HG02885 (cell line): ENCODE results near the gene RLF.
A peak's percentile ranks its signal among the peaks of the same experiment; 100 is the strongest.

ENCODE experiments used
- ATAC-seq: cut with Tn5 transposase; IDR thresholded peaks from one replicate; pipeline ENCODE4 v1.9.1; 2021; ENCODE audit warnings: mild to moderate bottlenecking; ENCODE audit not compliant: unreplicated experiment, poor library complexity

RLF gene

GRCh38 chr1:40221977-40222772 lies 61.0 kb downstream of the RLF start:
- no peak for ATAC-seq

GRCh38 chr1:40224040-40224439 lies 62.9 kb downstream of the RLF start:
- ATAC-seq = no peak

DNA sequence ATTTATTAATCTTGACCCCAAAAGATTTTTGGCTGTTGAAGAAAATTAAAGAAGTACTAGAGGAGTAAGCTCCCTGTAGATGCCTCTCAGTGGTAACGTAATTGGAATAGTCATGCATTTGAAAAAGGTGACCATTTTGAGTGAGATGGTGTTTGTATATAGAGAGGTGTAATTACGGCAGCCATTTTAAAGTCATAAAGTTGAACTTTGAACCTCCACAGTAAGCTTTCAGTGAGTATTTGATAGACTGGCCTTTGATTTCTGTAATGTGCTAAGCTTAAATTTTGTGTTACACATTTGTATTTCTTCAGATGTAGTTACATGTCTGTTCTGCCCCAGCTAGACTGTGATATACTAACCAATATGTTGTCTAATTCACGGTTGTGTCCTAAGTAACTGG lies 65.0 kb downstream of the RLF start:
- no peak for ATAC-seq

- ATAC-seq = peak; percentile 86
These were observed 71.3 kb downstream of the RLF start for GRCh38 chr1:40232444-40232843.

DNA sequence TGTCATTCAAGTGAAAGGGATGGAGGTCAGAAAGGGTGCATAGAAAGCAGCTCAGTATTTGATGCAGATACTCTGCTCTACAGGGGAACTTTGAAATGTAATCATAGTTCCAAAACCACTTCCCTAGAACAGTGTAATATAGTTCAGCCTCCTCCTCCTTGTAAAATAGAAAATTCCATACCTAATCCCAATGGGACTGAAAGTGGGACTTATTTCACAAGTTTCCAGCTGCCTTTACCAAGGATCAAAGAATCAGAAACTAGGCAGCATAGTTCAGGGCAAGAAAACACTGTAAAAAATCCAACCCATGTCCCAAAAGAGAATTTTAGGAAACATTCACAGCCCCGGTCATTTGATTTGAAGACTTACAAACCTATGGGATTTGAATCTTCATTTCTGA lies 78.4 kb downstream of the RLF start:
- ATAC-seq = no peak

- ATAC-seq = no peak
These were observed 79.2 kb downstream of the RLF start for GRCh38 chr1:40240390-40240789.

GRCh38 chr1:40241362-40241761 lies 80.2 kb downstream of the RLF start:
- peak; percentile 13 for ATAC-seq

GRCh38 chr1:40243351-40243750 lies 82.2 kb downstream of the RLF start:
- ATAC-seq = no peak

- no peak for ATAC-seq
These were observed 83.1 kb downstream of the RLF start for GRCh38 chr1:40244138-40244744.

DNA sequence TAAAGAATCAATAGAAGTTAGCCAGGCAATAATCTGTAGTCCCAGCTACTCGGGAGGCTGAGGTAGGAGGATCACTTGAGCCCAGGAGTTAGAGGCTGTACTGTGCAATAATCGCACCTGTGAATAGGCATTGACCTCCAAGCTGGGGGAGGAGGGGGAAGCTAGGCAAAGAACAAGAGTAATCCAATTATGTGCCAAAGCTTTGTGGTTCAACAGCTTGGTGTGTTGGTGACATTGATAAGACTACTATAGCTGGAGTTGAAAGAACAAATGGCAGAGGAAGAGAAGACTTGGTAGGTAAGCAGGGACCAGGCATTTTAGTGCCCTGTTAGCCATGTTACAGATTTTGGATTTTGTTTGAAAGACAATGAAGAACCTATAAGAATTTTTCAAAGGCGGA lies 84.5 kb downstream of the RLF start:
- ATAC-seq = no peak

GRCh38 chr1:40247655-40248054 lies 86.5 kb downstream of the RLF start, which contains the start of gene TMCO2:
Gene TMCO2, plus strand, starts transcription at chr1:40247937. Its CDS starts 57 bp downstream, at chr1:40247994.
- no peak for ATAC-seq

DNA sequence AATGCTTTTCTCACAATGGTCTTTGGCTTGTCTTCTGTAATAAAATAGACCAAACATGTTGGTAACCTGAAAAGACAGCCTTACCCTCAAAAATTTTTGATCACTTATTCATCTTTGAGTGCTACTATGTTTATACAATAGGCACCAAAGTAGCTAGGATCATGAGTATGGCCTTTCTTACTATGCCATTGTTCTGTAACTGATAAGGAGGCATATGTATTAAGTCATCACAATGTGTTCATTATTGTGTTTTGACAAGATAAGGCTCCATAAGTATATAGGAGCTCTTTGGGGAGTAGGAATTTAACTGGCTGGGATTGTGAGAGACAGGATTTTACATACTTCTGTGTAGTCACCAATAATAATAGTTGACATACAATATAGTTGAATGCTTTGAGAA lies 87.2 kb downstream of the RLF start:
- ATAC-seq = no peak

DNA sequence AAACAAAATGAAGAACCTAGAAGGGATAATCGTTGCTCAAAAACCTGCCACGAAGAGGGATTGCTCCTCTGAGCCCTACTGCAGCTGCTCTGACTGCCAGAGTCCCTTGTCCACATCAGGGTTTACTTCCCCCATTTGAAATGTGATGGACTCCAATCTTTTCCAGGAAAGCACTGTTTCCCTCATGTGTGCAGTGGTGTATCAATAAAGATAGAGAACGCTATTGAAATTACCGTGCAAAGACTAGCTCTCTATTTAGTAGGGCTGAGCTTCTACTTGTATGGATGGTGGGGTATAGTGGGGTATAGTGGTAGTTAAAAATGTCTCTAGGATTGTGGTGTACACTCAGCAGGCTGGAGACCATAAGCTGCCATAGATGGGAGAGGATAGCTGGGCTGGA lies 90.3 kb downstream of the RLF start:
- no peak for ATAC-seq

DNA sequence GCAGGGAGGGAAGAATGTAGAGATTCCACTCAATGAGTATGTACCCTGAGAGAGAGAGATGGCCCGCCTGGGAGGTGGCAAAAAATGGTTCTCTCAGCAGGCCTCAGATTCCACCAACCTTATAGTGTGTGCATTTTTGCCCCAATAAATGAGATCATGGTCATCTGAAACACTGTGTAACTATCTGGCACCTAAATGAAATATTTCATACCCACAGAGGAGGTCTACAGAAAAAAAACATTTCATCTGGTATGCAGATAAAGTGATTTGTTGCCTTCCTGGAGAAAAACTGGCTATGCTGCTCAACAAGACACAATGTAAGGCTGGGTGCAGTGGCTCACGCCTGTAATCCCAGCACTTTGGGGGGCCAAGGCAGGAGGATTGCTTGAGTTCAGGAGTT lies 91.4 kb downstream of the RLF start:
- ATAC-seq = no peak

GRCh38 chr1:40255231-40255630 lies 94.0 kb downstream of the RLF start:
- no peak for ATAC-seq

DNA sequence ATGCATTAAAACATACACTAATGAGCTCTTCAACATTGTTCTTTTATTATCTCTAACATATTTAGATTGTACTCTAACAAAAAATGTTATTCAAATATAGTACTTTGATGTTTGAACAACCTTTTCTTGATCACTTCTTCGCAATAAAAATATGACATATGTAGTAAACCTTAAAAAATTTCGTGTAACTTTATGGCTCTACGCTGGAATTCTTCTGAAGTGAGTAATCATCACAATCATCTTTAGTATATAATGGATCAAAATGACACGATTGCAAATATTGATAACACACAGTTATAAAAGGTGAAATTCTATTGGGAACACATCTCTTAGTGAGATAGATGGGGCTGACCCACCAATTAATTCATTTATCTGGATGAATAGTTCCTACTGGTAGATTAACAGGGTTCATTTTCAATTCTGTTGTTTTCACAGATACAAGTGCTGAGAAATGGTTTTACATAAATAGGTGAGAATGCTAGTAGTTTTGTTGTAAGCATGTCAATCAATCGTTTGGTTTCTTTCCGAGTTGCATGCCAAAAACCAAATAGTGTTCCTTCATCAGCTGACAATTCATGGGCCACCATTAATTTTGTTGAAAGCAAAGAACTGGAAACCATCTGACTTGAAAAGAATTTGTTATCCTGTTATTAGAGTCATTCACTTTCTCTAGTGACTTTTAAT lies 95.4 kb downstream of the RLF start:
- ATAC-seq = no peak

GRCh38 chr1:40257313-40257687 lies 96.1 kb downstream of the RLF start:
- ATAC-seq = no peak

DNA sequence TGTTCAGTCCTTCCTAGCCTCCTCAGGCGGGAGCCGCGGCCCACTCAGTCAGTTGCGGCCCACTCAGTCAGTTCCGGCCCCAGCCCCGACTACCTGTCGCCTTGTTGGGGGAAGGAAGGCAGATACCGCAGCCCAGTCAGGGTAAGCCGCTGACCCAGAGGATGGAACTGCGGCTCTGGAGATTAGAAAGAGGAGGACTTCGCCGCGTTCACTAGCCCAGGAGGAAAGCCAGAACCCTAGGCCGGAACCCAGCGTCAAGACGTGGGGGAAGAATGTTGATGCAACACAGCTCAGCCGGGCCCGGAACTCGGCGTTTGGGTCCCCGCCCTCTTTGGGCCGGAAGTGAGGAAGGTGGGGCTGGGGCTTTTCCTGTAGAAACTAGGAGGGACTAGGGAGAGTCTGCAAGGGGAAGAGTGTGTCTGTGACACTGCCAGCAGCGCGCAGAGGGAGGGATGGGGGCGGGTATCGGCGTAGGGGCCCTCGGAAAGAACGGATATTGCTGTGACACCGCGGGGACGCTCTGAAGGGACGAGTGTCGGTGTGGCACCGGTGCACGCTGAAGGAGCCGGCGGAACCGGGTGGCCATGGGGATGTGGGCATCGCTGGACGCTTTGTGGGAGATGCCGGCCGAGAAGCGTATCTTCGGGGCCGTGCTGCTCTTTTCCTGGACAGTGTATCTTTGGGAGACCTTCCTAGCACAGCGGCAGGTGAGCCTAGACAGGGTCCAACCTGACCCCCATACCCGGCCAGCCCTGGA lies 96.7 kb downstream of the RLF start, which contains the start of gene ZMPSTE24:
Gene ZMPSTE24 (plus strand): TSS at position 549 of the 757 bp plus-strand sequence. CDS start 36 bp downstream, at position 585.
- ATAC-seq = peak; percentile 93

GRCh38 chr1:40258445-40258769 lies 97.2 kb downstream of the RLF start:
- ATAC-seq = no peak

DNA sequence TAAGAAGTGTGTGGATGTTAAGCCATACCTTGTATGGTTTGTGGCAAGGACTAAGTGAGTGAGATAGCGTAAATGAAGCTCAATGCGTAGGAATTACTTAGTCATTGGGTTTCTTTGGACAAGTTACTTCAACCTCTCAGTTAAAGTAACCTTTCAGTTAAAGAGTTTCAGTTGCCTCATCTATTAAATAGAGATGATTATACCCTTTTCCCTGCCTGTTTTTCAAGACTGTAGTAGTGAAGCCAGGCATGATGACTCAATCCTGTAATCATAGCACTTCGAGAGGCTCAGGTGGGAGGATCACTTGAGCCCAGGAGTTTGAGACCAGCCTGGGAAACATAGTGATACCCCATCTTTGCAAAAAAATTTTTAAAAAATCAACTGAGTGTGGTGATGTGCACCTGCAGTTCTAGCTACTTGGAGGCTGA lies 103.2 kb downstream of the RLF start:
- ATAC-seq = no peak

DNA sequence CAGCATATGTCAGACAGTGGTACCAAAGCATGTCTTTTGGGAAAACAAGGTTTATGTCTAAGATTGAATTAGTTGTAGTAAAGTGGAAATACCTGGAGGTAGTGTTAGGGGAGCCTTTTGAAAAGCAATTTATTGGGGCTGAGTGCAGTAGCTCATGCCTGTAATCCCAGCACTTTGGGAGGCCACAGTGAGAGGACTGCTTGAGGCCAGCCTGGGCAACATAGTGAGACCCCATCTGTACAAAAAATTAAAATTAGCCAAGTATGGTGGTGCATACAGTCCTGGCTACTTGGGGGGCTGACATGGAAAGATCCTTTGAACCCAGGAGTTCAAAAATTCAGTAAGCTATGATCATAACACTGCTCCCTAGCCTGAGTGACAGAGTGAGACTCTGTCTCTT lies 104.1 kb downstream of the RLF start:
- ATAC-seq = no peak
